Stimulated activated CD8-positive, alpha-beta memory T cell treated with anti-CD3 and anti-CD28 coated beads, Interleukin-15, amount 100 ng/mL, for 4 hours (primary cell): ENCODE results near the gene CUX1.

Experiments
- DNase-seq, 2 donors: peaks; one replicate each; pipeline ENCODE4 v3.0.0-alpha.2; 2020; ENCODE audit warnings: low read depth in 2 of 2

Gene CUX1

GRCh38 chr7:101957744-101958525 lies 140.5 kb downstream of the CUX1 start:
- DNase-seq = no peak

DNA sequence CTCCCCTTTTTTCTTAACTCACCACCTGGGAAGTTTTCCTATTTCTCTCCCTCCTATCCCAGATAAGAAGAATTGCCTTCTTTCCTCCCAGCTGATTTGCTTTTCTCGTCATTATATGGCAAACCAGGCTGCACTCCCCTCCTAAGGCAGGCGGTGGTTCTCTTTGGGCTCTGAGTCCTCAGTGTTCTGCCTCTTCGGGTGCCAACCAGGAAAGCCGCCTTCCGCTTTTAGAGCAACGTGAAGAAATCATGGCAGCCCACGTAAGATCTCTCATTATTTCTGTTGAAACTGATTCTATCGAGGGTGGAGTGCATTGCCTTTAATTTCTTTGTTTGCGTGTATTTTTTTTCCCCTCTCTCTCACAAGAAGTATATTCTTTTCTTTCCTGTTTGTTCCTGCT lies 141.9 kb downstream of the CUX1 start:
- DNase-seq = no peak

GRCh38 chr7:101959829-101960228 lies 142.4 kb downstream of the CUX1 start:
- no peak for DNase-seq

- no peak for DNase-seq
Measured at GRCh38 chr7:101960323-101960722, 142.9 kb downstream of the CUX1 start.

DNA sequence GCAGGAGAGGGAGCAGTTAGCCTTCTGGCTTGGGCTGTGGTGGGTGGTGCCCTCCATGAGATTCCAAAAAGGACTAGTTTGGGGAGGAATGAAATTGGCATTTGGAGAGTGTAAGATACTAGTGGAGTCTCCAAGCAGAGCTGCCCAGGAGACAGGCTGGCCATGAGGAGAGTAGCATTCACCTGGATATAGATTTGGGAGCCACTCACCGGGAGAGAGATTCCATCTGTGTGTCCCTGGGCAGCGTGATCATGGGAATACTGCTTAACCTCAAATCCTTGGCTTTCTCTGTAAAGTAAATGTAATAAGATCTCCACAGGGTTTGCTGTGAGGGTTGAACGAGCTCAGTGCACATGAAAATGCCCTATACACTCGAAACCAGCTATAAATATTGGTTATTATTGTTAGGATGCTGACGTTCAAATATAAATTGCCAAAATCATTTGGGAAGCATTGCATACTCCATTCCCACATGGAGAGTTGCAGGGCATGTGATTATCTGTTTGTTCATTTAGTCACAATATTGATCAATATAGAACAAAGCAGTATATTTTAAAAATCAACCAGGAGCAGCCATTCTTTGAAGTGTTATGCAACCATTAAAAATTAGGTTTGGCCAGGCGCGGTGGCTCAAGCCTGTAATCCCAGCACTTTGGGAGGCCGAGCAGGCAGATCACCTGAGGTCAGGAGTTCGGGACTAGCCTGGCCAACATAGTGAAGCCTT lies 143.7 kb downstream of the CUX1 start:
- DNase-seq = no peak

DNA sequence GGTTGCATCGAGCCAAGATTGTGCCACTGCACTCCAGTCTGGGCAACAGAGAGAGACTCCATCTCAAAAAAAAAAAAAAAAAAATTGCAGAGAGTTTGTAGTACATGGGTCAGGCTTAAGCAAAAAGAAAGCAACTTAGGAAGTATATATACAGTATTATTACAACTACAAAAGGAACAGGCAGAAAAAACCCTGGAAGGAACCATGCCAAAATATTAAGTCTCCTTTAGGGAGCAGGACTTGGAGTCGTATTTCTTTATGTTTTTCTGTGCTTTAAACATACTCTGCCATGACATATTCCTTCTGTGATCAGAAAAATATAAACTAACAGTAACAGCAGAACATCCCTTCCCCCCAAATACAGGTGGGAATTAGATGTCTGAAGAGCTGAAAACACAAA lies 144.4 kb downstream of the CUX1 start:
- DNase-seq = no peak

- DNase-seq = no peak
Measured at GRCh38 chr7:101963693-101964092, 146.3 kb downstream of the CUX1 start.

- no peak for DNase-seq
Measured at GRCh38 chr7:101964680-101965452, 147.4 kb downstream of the CUX1 start.

DNA sequence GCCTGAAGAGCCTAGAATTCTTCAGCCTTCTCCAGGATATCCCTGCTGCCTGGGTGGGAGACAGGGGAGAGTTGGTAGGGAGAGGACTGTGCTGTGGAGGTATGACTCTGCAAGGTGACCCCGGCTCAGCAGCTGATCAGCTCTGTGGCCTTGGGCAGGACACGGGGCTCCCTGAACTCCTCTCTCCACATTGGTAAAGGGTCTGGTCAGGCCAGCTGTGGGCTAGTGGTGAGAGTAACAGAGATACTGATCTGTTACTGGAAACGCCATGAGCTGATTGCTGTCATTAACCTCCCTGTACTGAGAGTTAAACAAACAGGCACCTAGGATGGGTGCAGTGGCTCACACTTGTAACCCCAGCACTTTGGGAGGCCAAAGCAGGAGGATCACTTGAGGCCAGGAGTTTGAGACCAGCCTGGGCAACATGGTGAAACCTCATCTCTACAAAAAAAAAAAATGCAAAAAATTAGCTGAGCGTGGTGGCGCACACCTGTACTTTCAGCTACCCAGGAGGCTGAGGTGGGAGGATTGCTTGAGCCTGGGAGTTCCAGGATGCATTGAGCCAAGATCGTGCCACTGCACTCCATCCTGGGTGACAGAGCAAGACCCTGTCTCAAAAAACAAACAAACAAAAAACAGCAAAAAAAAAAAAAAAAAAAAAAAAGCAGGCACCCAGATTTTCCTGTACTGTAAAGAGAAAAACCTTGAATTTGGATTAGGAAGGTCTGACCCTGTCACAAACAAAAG lies 151.5 kb downstream of the CUX1 start:
- no peak for DNase-seq

DNA sequence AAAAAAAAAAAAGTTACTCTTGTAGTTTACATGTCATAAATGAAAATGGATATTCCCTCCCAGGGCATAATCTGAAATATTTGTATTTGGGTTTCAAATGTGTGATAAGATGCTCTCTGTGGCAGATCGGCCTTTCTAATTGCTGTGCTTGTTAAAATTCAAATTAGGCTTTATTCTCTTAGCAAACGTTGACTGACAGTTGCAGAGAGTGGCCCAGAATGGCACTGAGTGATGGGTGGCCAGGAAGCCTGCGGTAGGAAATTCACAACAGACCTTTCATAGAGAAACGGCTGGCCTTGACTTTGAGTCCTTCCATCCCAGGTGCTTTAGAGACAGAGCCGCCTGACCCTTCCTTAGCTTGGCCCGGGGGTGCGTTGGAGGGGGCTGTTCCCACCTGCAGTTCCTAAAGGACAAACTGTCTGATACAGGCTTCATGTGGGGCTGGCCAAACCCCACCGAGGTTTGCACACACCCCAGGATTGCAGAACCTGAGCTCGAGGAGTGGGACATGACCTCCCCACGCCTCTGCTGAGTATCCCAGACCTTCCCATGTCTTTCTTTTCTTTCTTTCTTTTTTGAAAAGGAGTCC lies 152.7 kb downstream of the CUX1 start:
- no peak for DNase-seq

GRCh38 chr7:101970801-101971200 lies 153.4 kb downstream of the CUX1 start:
- DNase-seq = no peak

DNA sequence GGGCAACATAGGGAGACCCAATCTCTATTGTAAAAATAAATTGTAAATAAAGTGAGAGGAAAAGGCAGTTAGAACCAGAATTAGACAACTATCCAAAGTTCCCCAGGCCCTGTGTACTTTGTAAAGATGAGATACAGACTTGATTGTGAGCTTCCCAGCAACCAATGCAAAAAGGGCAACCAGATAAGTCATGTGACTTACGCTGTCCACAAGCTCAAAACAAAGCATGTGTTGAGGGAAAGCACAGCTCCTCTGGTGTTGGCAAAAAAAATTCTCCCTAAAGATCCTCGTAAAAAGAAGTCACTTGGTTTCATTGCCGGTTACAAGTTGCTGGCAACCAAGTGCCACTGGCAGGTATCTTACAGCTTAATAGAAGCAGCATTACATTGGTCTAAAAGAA lies 154.0 kb downstream of the CUX1 start:
- DNase-seq = no peak

GRCh38 chr7:101972627-101973026 lies 155.2 kb downstream of the CUX1 start:
- no peak for DNase-seq

DNA sequence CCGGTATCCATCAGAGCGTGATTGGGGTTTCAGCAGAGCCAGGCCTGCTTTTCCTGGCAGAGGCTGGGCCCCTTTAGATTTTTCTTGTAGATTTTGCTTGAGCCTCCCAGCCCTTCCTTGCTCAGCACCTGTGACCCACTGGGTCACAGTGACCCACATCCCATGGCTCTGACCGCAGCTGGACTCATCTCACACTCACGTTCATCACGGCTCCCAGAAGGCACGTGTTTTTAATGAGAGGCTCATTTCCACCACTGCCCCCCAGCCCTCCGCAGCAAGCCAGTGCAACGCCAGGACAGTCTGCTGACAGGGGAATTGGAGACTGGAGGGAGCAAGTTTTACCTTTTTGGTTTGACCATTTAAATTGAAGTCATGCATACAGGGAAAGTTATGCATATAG lies 155.7 kb downstream of the CUX1 start:
- DNase-seq = no peak

DNA sequence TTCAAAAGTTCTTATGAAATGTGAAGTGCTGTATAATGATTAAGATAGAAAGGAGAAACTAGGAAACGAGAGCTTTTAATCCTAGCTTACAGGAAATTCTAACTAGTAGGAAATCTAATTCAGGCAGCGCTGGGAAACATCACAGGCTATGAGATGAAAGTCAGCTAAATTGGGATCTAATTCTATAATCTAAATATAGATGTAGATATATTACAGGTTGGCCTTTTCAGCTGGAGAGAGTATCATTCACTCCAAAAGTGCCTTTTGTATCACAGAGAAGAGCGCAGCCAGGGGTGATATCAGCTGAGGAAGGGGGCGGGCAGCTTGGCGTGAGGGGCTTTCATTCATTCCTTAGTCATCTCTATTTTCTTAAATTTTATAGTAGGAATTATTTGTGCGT lies 157.0 kb downstream of the CUX1 start:
- DNase-seq = no peak

- no peak for DNase-seq
Measured at GRCh38 chr7:101975046-101975445, 157.6 kb downstream of the CUX1 start.

DNA sequence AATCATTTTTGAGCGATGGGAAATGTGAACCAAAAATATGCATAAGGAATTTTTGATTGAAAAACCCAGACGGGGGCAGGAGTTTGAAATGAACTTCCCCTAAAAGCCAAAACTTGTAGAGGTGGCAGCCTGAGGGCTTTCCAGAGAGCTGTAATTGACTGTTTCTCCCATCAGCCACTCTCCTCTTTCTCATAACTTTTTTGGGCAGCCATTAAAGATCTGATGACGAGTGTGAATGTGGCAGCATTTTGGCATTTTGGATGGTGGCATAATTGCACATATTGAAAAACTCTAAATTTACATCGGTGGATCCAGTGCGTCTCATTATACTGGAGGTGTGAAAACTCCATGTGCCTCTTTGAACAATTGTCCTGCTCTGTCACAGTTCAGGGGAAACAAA lies 159.0 kb downstream of the CUX1 start:
- no peak for DNase-seq

GRCh38 chr7:101977249-101977648 lies 159.8 kb downstream of the CUX1 start:
- no peak for DNase-seq

GRCh38 chr7:101978683-101979082 lies 161.3 kb downstream of the CUX1 start:
- DNase-seq = no peak

DNA sequence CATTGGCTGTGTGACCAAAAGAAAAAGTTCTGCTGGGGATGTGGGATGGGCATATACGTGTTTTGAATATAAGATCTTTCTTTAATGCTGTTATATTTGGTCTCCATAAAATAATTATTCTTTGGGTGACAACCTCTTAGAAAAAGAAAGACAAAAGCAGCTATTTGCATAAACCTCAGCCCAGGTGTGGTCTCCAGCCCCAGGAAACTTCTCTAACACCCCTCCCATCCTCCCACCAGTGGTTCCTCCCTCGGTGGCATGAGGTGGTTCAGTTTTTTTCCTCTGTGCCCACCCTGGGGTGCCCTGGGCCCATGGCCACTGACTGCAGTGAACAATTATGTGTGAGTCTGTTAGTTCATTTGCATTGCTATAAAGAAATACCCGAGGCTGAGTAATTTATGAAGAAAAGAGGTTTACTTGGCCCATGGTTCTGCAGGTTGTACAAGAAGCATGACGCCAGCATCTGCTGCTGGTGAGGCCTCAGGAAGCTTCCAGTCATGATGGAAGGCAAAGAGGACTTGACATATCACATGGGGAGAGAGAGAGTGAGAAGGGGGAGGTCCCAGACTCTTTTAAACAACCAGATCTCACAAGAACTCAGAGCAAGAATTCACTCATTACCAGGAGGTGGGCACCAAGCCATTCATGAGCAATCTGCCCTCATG lies 165.9 kb downstream of the CUX1 start:
- DNase-seq = no peak
